CD14-positive monocyte (primary cell): Measurements from ENCODE around the gene DPP10. TPM values are rescaled to one million over a fixed set of nuclear protein-coding genes. Genes with fewer than 3 reads are reported as not detected.
A peak's percentile ranks its signal among the peaks of the same experiment; 100 is the strongest.

ENCODE experiments used
- DNase-seq, 3 donors: peaks; one replicate each; pipeline ENCODE4 v3.0.0-alpha.2; 2011 to 2022
- H2AFZ ChIP-seq: 2 replicates; pipeline ENCODE4 v1.6.0; 2012; ENCODE audit warnings: mild to moderate bottlenecking, low read depth, low read length, inconsistent platforms; ENCODE audit not compliant: insufficient read depth, poor library complexity, severe bottlenecking
- H3K27ac ChIP-seq, 2 donors: 1 replicate in 1 of 2; 2 replicates in 1 of 2; pipeline ENCODE4 v1.5.1; 2012 to 2013; ENCODE audit warnings: low read length in 2 of 2, control low read depth in 1 of 2, inconsistent platforms in 1 of 2, low read depth in 1 of 2, mild to moderate bottlenecking in 1 of 2
- H3K27me3 ChIP-seq, 2 donors: one replicate each; pipeline versions ENCODE4 v1.6.0 to v1.6.1; 2011 to 2013; ENCODE audit warnings: low read length in 2 of 2; ENCODE audit not compliant: control insufficient read depth in 2 of 2, insufficient read depth in 2 of 2
- H3K36me3 ChIP-seq, 2 donors: replicated peaks in 1 of 2; 1 replicate in 1 of 2; 2 replicates in 1 of 2; pipeline versions ENCODE4 v1.5.1 to v1.6.1; 2012 to 2013; ENCODE audit warnings: low read length in 2 of 2, control low read depth in 1 of 2, inconsistent platforms in 1 of 2, mild to moderate bottlenecking in 1 of 2; ENCODE audit not compliant: insufficient read depth in 2 of 2, control insufficient read depth in 1 of 2
- H3K4me1 ChIP-seq, 2 donors: 1 replicate in 1 of 2; 2 replicates in 1 of 2; pipeline versions ENCODE4 v1.5.1 to v1.6.1; 2012 to 2013; ENCODE audit warnings: low read length in 2 of 2, control low read depth in 1 of 2, inconsistent platforms in 1 of 2, mild to moderate bottlenecking in 1 of 2, moderate library complexity in 1 of 2; ENCODE audit not compliant: insufficient read depth in 2 of 2, control insufficient read depth in 1 of 2
- H3K4me2 ChIP-seq: replicated peaks from 2 replicates; pipeline ENCODE3; 2012; ENCODE audit warnings: low read length, moderate library complexity, mild to moderate bottlenecking; ENCODE audit not compliant: poor library complexity, severe bottlenecking; ENCODE audit errors: extremely low read depth
- H3K4me3 ChIP-seq, 3 experiments: fragments of 200-600 bp in 1 of 3; sonication (generic) in 1 of 3; replicated peaks in 1 of 3; 1 replicate in 2 of 3; 2 replicates in 1 of 3; pipeline ENCODE4 v1.5.1; 2011 to 2013; ENCODE audit warnings: low read length in 3 of 3, mild to moderate bottlenecking in 3 of 3, control low read depth in 2 of 3, low read depth in 2 of 3, inconsistent platforms in 1 of 3, moderate library complexity in 1 of 3
- H3K79me2 ChIP-seq: 2 replicates; pipeline ENCODE4 v1.6.0; 2012; ENCODE audit warnings: mild to moderate bottlenecking, control low read depth, inconsistent platforms, low read length, moderate library complexity; ENCODE audit not compliant: insufficient read depth
- H3K9ac ChIP-seq: 2 replicates; pipeline ENCODE4 v1.6.0; 2017; ENCODE audit warnings: low read length, mild to moderate bottlenecking; ENCODE audit not compliant: insufficient read depth, poor library complexity, severe bottlenecking
- H3K9me3 ChIP-seq, 2 donors: replicated peaks in 1 of 2; 1 replicate in 1 of 2; 2 replicates in 1 of 2; pipeline versions ENCODE4 v1.5.1 to v1.6.1; 2012 to 2013; ENCODE audit warnings: low read length in 2 of 2, control low read depth in 1 of 2; ENCODE audit not compliant: control insufficient read depth in 1 of 2, insufficient read depth in 1 of 2
- H4K20me1 ChIP-seq: 2 replicates; pipeline ENCODE4 v1.6.0; 2012; ENCODE audit warnings: mild to moderate bottlenecking, low read length, control low read depth, moderate library complexity; ENCODE audit not compliant: insufficient read depth
- H3K27ac Mint-ChIP-seq, 7 donors: one replicate each; pipeline ENCODE4 v1.8.0; 2020; ENCODE audit warnings: mild to moderate bottlenecking in 7 of 7, mixed read lengths in 7 of 7, moderate library complexity in 6 of 7, inconsistent platforms in 2 of 7
- H3K27me3 Mint-ChIP-seq, 3 donors: one replicate each; pipeline ENCODE4 v1.8.0; 2021 to 2022; ENCODE audit warnings: low read depth in 3 of 3, mild to moderate bottlenecking in 3 of 3, mixed read lengths in 3 of 3, moderate library complexity in 3 of 3, inconsistent platforms in 1 of 3
- H3K36me3 Mint-ChIP-seq, 2 donors: one replicate each; pipeline ENCODE4 v1.8.0; 2020; ENCODE audit warnings: mixed read lengths in 2 of 2, inconsistent platforms in 1 of 2, mild to moderate bottlenecking in 1 of 2
- H3K4me1 Mint-ChIP-seq: one replicate; pipeline ENCODE4 v1.8.0; 2020; ENCODE audit warnings: mild to moderate bottlenecking, mixed read lengths
- H3K4me3 Mint-ChIP-seq, 2 donors: one replicate each; pipeline ENCODE4 v1.8.0; 2020; ENCODE audit warnings: mild to moderate bottlenecking in 2 of 2, mixed read lengths in 2 of 2, moderate library complexity in 1 of 2
- H3K9me3 Mint-ChIP-seq, 7 donors: one replicate each; pipeline ENCODE4 v1.8.0; 2020 to 2022; ENCODE audit warnings: mixed read lengths in 7 of 7, mild to moderate bottlenecking in 6 of 7, moderate library complexity in 6 of 7, inconsistent platforms in 2 of 7
- CTCF ChIP-seq: fragments of 200-600 bp; IDR thresholded peaks from one replicate; pipeline ENCODE4 v1.8.0; 2022; ENCODE audit warnings: antibody characterized with exemption, mild to moderate bottlenecking
- WGBS: methylation state at CpG from one replicate; pipeline ENCODE4 v1.1.5; 2013; ENCODE audit warnings: missing lambda C conversion rate; ENCODE audit not compliant: insufficient coverage; 5-methylcytosine and 5-hydroxymethylcytosine counted together
- intact Hi-C, 2 donors: fragments of 100-400 bp; cut with micrococcal nuclease; formaldehyde crosslinking; loops; one replicate each; pipeline versions ENCODE4 v1.15.0 to v1.15.1; 2023
- polyA plus RNA-seq, 3 donors: library from polyadenylated mRNA; depleted of rRNA in 1 of 3; unstranded in 2 of 3; stranded (reverse) in 1 of 3; fragments of 300-500 nt in 2 of 3; fragments of >200 nt in 1 of 3; fragmentation: Illumina TruSeq in 2 of 3; gene quantifications; 1 replicate in 2 of 3; 2 replicates in 1 of 3; pipeline ENCODE4 v1.2.3, GENCODE V29; 2012 to 2021

Gene DPP10
- polyA plus RNA-seq, 3 donors, result not detected

GRCh38 chr2:114659880-114660279, 217.4 kb downstream of the DPP10 start:
- Histone ChIP-seq H3K4me3 (no peak overlapping the region), H3K27me3 (peaks cover 0 to 21% of the 10 kb centered on the region in 2 donors), H3K27ac (no peak overlapping the region), H3K4me2 (no peak overlapping the region), H3K4me1 (peaks cover 0 to 4% of the 10 kb centered on the region in 2 donors), H3K36me3 (no peaks in the 10 kb centered on the region), H3K9me3 (peaks cover 0 to 11% of the 10 kb centered on the region in 2 donors), H3K9ac (no peak overlapping the region), H4K20me1 (no peaks in the 10 kb centered on the region), H3K79me2 (no peaks in the 10 kb centered on the region), H2AFZ (no peak overlapping the region)
- no CpG with 5 or more reads among the region's 2 CpGs for WGBS
- no peak for TF ChIP-seq CTCF
- Mint-ChIP-seq H3K27me3 (peaks cover 12 to 21% (median 19%) of the 10 kb centered on the region in 3 donors), H3K4me1 (peaks cover 4% of the 10 kb centered on the region), H3K4me3 (no peak overlapping the region), H3K27ac (no peak overlapping the region), H3K9me3 (peaks cover 6 to 12% (median 9%) of the 10 kb centered on the region in 7 donors), H3K36me3 (no peaks in the 10 kb centered on the region)
- intact Hi-C loops, result no loop called here
- no peak for DNase-seq

- H3K9me3 Mint-ChIP-seq, result peaks cover 6 to 12% (median 9%) of the 10 kb centered on the region in 7 donors
- no peaks in the 10 kb centered on the region for H3K36me3 Mint-ChIP-seq
- peak overlapping the region; percentile 41 for H3K4me2 ChIP-seq
- peaks cover 0 to 4% of the 10 kb centered on the region in 2 donors for H3K4me1 ChIP-seq
- H3K9me3 ChIP-seq, result peaks cover 0 to 11% of the 10 kb centered on the region in 2 donors
- no peak for TF ChIP-seq CTCF
- intact Hi-C loops, result no loop called here
- H4K20me1 ChIP-seq, result no peaks in the 10 kb centered on the region
- no peaks in the 10 kb centered on the region for H3K36me3 ChIP-seq
- peaks cover 4% of the 10 kb centered on the region for H3K4me1 Mint-ChIP-seq
- H3K4me3 Mint-ChIP-seq, result peak overlapping the region in 1 of 2 donors; percentile 75
- peaks cover 12 to 21% (median 19%) of the 10 kb centered on the region in 3 donors for H3K27me3 Mint-ChIP-seq
- H3K27me3 ChIP-seq, result peaks cover 0 to 21% of the 10 kb centered on the region in 2 donors
- H3K4me3 ChIP-seq, result peak overlapping the region in 1 of 3 experiments; percentile 39
- no peak overlapping the region for H3K27ac Mint-ChIP-seq
- no peak overlapping the region for H3K9ac ChIP-seq
- DNase-seq, result no peak
- peak overlapping the region; percentile 29 for H2AFZ ChIP-seq
- H3K79me2 ChIP-seq, result no peaks in the 10 kb centered on the region
- WGBS, result 30% methylated on average over 67 of the region's 67 CpGs
- H3K27ac ChIP-seq, result no peak overlapping the region
Measured at GRCh38 chr2:114661971-114662939, 219.8 kb downstream of the DPP10 start.
